Fibroblast of upper back skin (primary cell): ENCODE results near the gene CDX1.
A peak's percentile ranks its signal among the peaks of the same experiment; 100 is the strongest.

Experiments
- DNase-seq: peaks from one replicate; pipeline ENCODE4 v3.0.0-alpha.2; 2013

CDX1 gene

GRCh38 chr5:150163547-150164059, 3.0 kb upstream of the CDX1 start:
- DNase-seq: peak; percentile 33

- no peak for DNase-seq
These were observed 2.2 kb upstream of the CDX1 start for GRCh38 chr5:150164211-150164980.

- DNase-seq: no peak
These were observed 435 bp upstream of the CDX1 start for GRCh38 chr5:150166037-150166649.

- no peak for DNase-seq
These were observed 903 bp downstream of the CDX1 start for GRCh38 chr5:150167512-150167850.

- DNase-seq: no peak
These were observed 1.3 kb downstream of the CDX1 start for GRCh38 chr5:150167908-150168307.

GRCh38 chr5:150168864-150169263, 2.3 kb downstream of the CDX1 start:
- DNase-seq: no peak

- DNase-seq: no peak
These were observed 5.6 kb downstream of the CDX1 start for GRCh38 chr5:150172145-150172544.

GRCh38 chr5:150172556-150172955, 6.0 kb downstream of the CDX1 start:
- DNase-seq: no peak

GRCh38 chr5:150173161-150173560, 6.6 kb downstream of the CDX1 start:
- no peak for DNase-seq

- no peak for DNase-seq
These were observed 7.7 kb downstream of the CDX1 start for GRCh38 chr5:150174285-150174684.

GRCh38 chr5:150175076-150175475, 8.5 kb downstream of the CDX1 start:
- DNase-seq: no peak

- DNase-seq: peak; percentile 50
These were observed 9.0 kb downstream of the CDX1 start for GRCh38 chr5:150175536-150175935.

- DNase-seq: no peak
These were observed 10.3 kb downstream of the CDX1 start for GRCh38 chr5:150176745-150177477.

- no peak for DNase-seq
These were observed 11.1 kb downstream of the CDX1 start for GRCh38 chr5:150177721-150178120.

GRCh38 chr5:150178262-150178661, 11.7 kb downstream of the CDX1 start:
- DNase-seq: no peak

- DNase-seq: no peak
These were observed 12.5 kb downstream of the CDX1 start for GRCh38 chr5:150179019-150179620.

- no peak for DNase-seq
These were observed 13.9 kb downstream of the CDX1 start for GRCh38 chr5:150180241-150181026.

- peak; percentile 32 for DNase-seq
These were observed 14.4 kb downstream of the CDX1 start for GRCh38 chr5:150181027-150181426.

- DNase-seq: no peak
These were observed 15.4 kb downstream of the CDX1 start for GRCh38 chr5:150181766-150182545.

- DNase-seq: no peak
These were observed 16.2 kb downstream of the CDX1 start for GRCh38 chr5:150182774-150183173.

- DNase-seq: no peak
These were observed 16.9 kb downstream of the CDX1 start for GRCh38 chr5:150183436-150183835.

GRCh38 chr5:150184006-150184405, 17.4 kb downstream of the CDX1 start:
- DNase-seq: no peak
